ENCODE results near the gene KIF4A.

KIF4A gene

GRCh38 chrX:70456256-70456655 lies 166.4 kb downstream of the KIF4A start:
- TF ChIP-seq, protein P1, sequence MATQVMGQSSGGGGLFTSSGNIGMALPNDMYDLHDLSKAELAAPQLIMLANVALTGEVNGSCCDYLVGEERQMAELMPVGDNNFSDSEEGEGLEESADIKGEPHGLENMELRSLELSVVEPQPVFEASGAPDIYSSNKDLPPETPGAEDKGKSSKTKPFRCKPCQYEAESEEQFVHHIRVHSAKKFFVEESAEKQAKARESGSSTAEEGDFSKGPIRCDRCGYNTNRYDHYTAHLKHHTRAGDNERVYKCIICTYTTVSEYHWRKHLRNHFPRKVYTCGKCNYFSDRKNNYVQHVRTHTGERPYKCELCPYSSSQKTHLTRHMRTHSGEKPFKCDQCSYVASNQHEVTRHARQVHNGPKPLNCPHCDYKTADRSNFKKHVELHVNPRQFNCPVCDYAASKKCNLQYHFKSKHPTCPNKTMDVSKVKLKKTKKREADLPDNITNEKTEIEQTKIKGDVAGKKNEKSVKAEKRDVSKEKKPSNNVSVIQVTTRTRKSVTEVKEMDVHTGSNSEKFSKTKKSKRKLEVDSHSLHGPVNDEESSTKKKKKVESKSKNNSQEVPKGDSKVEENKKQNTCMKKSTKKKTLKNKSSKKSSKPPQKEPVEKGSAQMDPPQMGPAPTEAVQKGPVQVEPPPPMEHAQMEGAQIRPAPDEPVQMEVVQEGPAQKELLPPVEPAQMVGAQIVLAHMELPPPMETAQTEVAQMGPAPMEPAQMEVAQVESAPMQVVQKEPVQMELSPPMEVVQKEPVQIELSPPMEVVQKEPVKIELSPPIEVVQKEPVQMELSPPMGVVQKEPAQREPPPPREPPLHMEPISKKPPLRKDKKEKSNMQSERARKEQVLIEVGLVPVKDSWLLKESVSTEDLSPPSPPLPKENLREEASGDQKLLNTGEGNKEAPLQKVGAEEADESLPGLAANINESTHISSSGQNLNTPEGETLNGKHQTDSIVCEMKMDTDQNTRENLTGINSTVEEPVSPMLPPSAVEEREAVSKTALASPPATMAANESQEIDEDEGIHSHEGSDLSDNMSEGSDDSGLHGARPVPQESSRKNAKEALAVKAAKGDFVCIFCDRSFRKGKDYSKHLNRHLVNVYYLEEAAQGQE (IDR thresholded peaks at IDR 0.05; ENCODE audit: low read depth), result no peak
- TF ChIP-seq EGR1 (IDR thresholded peaks at IDR 0.05) (no peak), NFIC (IDR thresholded peaks at IDR 0.05) (no peak), CEBPB (IDR thresholded peaks at IDR 0.05) (no peak), RAD21 (IDR thresholded peaks at IDR 0.05; ENCODE audit: low read depth) (no peak), TCF12 (IDR thresholded peaks at IDR 0.05; ENCODE audit: low read depth) (no peak), YY1 (IDR thresholded peaks at IDR 0.05; ENCODE audit: low read depth) (no peak), FOXM1 (IDR thresholded peaks at IDR 0.05; ENCODE audit: borderline replicate concordance, low read depth) (no peak), CREB1 (IDR thresholded peaks at IDR 0.05; ENCODE audit: low read depth) (no peak), EP300 (IDR thresholded peaks at IDR 0.05; ENCODE audit: borderline replicate concordance) (no peak), ZBTB7A (IDR thresholded peaks at IDR 0.05; ENCODE audit: low read depth) (no peak), TAF1 (IDR thresholded peaks at IDR 0.05; ENCODE audit: low read depth) (no peak), TEAD4 (IDR thresholded peaks at IDR 0.05) (no peak)
- TF ChIP-seq, protein P2, sequence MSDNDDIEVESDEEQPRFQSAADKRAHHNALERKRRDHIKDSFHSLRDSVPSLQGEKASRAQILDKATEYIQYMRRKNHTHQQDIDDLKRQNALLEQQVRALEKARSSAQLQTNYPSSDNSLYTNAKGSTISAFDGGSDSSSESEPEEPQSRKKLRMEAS (IDR thresholded peaks at IDR 0.05), result no peak
- TF ChIP-seq, protein P3, sequence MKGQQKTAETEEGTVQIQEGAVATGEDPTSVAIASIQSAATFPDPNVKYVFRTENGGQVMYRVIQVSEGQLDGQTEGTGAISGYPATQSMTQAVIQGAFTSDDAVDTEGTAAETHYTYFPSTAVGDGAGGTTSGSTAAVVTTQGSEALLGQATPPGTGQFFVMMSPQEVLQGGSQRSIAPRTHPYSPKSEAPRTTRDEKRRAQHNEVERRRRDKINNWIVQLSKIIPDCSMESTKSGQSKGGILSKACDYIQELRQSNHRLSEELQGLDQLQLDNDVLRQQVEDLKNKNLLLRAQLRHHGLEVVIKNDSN (IDR thresholded peaks at IDR 0.05), result no peak

GRCh38 chrX:70461026-70461425 lies 171.1 kb downstream of the KIF4A start:
- TF ChIP-seq EP300 (IDR thresholded peaks at IDR 0.05; ENCODE audit: borderline replicate concordance) (no peak), CREB1 (IDR thresholded peaks at IDR 0.05; ENCODE audit: low read depth) (no peak)
- TF ChIP-seq, protein P1 (IDR thresholded peaks at IDR 0.05; ENCODE audit: low read depth), result no peak

- TF ChIP-seq, protein P2 (IDR thresholded peaks at IDR 0.05), result no peak
- TF ChIP-seq YY1 (IDR thresholded peaks at IDR 0.05; ENCODE audit: low read depth), result no peak
- no peak for TF ChIP-seq TEAD4 (IDR thresholded peaks at IDR 0.05)
- TF ChIP-seq EGR1 (IDR thresholded peaks at IDR 0.05), result no peak
- TF ChIP-seq, protein P3 (IDR thresholded peaks at IDR 0.05), result no peak
- TF ChIP-seq NFIC (IDR thresholded peaks at IDR 0.05), result no peak
- TF ChIP-seq FOXM1 (IDR thresholded peaks at IDR 0.05; ENCODE audit: borderline replicate concordance, low read depth), result no peak
- TF ChIP-seq, protein P1 (IDR thresholded peaks at IDR 0.05; ENCODE audit: low read depth), result no peak
- TF ChIP-seq EP300 (IDR thresholded peaks at IDR 0.05; ENCODE audit: borderline replicate concordance), result no peak
Observed at GRCh38 chrX:70464051-70464450, 174.1 kb downstream of the KIF4A start.

GRCh38 chrX:70466968-70467367 lies 177.1 kb downstream of the KIF4A start:
- TF ChIP-seq CREB1 (IDR thresholded peaks at IDR 0.05; ENCODE audit: low read depth) (no peak), EP300 (IDR thresholded peaks at IDR 0.05; ENCODE audit: borderline replicate concordance) (no peak), YY1 (IDR thresholded peaks at IDR 0.05; ENCODE audit: low read depth) (no peak), EGR1 (IDR thresholded peaks at IDR 0.05) (no peak), FOXM1 (IDR thresholded peaks at IDR 0.05; ENCODE audit: borderline replicate concordance, low read depth) (no peak), RAD21 (IDR thresholded peaks at IDR 0.05; ENCODE audit: low read depth) (no peak), ZBTB7A (IDR thresholded peaks at IDR 0.05; ENCODE audit: low read depth) (no peak), TEAD4 (IDR thresholded peaks at IDR 0.05) (no peak), TAF1 (IDR thresholded peaks at IDR 0.05; ENCODE audit: low read depth) (no peak), TCF12 (IDR thresholded peaks at IDR 0.05; ENCODE audit: low read depth) (no peak), CEBPB (IDR thresholded peaks at IDR 0.05) (no peak)
- TF ChIP-seq, protein P1 (IDR thresholded peaks at IDR 0.05; ENCODE audit: low read depth), result no peak
- TF ChIP-seq, protein P2 (IDR thresholded peaks at IDR 0.05), result no peak
- TF ChIP-seq, protein P3 (IDR thresholded peaks at IDR 0.05), result no peak

Measured in Ishikawa (cell line).